ENCODE data around the gene ZNF154.

ZNF154 gene

GRCh38 chr19:57672466-57672865 is 36.5 kb downstream of the ZNF154 start:
- DNase-seq = no peak

- DNase-seq = no peak
Observed at GRCh38 chr19:57671124-57671895, 37.7 kb downstream of the ZNF154 start.

GRCh38 chr19:57668635-57669034 is 40.4 kb downstream of the ZNF154 start, which contains the start of gene ZSCAN4:
Gene ZSCAN4 (plus strand): TSS chr19:57668935. CDS start chr19:57676146, 7,211 bp downstream.
- no peak for DNase-seq

GRCh38 chr19:57667228-57667627 is 41.8 kb downstream of the ZNF154 start:
- no peak for DNase-seq

- no peak for DNase-seq
Observed at GRCh38 chr19:57665261-57665806, 43.7 kb downstream of the ZNF154 start.

- no peak for DNase-seq
Observed at GRCh38 chr19:57664269-57665127, 44.5 kb downstream of the ZNF154 start.

GRCh38 chr19:57656346-57656745 is 52.7 kb downstream of the ZNF154 start:
- DNase-seq = no peak

- DNase-seq = no peak
Observed at GRCh38 chr19:57655443-57655842, 53.6 kb downstream of the ZNF154 start.

- DNase-seq = no peak
Observed at GRCh38 chr19:57653689-57654088, 55.3 kb downstream of the ZNF154 start.

- no peak for DNase-seq
Observed at GRCh38 chr19:57651654-57651996, 57.4 kb downstream of the ZNF154 start.

- DNase-seq = no peak
Observed at GRCh38 chr19:57648331-57649003, 60.5 kb downstream of the ZNF154 start.

Measured in cortex of kidney (tissue), 1 donor.